HCT116 (cell line): ENCODE measurements around the gene ALDH5A1.

Experiments
- CBX3 ChIP-seq: IDR thresholded peaks from 2 replicates; pipeline ENCODE4 v1.6.1; 2012; ENCODE audit warnings: low read depth
- ELF1 ChIP-seq: IDR thresholded peaks from 2 replicates; pipeline ENCODE4 v1.6.1; 2012; ENCODE audit warnings: low read depth, borderline replicate concordance
- EZH2 ChIP-seq: fragments of 200-600 bp; sonication (generic); IDR thresholded peaks from 2 replicates; pipeline ENCODE4 v1.6.1; 2017; ENCODE audit warnings: antibody characterized with exemption, mixed run types
- JUND ChIP-seq: IDR thresholded peaks from 2 replicates; pipeline ENCODE4 v1.6.1; 2012
- POLR2AphosphoS5 ChIP-seq: IDR thresholded peaks from 2 replicates; pipeline ENCODE4 v1.6.1; 2011; ENCODE audit warnings: mild to moderate bottlenecking, low read depth, low read length, moderate library complexity
- TF ChIP-seq, protein P1 (sequence below), 3 experiments: fragments of 200-600 bp in 1 of 3; sonication (generic) in 1 of 3; IDR thresholded peaks in 2 of 3; conservative IDR thresholded peaks in 1 of 3; 2 replicates each; pipeline ENCODE4 v1.5.1; 2012 to 2017; ENCODE audit warnings: low read depth in 2 of 3, low read length in 2 of 3, antibody characterized with exemption in 1 of 3, borderline replicate concordance in 1 of 3, control low read depth in 1 of 3, mild to moderate bottlenecking in 1 of 3, mixed read lengths in 1 of 3, mixed run types in 1 of 3, moderate library complexity in 1 of 3; ENCODE audit not compliant: insufficient read depth in 1 of 3
- TF ChIP-seq, protein P2 (sequence below): IDR thresholded peaks from 2 replicates; pipeline ENCODE4 v1.6.1; 2012; ENCODE audit warnings: low read depth

DNA sequence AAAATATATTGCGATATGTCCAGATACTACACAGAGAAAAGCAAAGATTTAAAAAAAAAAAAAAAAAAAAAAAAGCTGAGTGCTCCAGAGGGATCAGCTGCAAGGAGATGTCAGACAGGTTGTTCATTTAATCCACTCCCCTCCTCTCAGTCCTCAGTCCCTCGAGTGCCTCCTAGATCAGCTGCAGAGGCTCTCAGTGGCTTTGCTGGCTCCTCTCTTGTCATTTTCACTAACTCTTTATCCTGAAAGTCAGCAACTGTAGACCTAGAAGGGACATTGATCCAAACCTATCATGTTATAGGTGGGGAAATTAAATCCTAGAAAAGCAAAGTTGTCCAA lies 89.6 kb downstream of the ALDH5A1 start:
- TF ChIP-seq, protein P1, sequence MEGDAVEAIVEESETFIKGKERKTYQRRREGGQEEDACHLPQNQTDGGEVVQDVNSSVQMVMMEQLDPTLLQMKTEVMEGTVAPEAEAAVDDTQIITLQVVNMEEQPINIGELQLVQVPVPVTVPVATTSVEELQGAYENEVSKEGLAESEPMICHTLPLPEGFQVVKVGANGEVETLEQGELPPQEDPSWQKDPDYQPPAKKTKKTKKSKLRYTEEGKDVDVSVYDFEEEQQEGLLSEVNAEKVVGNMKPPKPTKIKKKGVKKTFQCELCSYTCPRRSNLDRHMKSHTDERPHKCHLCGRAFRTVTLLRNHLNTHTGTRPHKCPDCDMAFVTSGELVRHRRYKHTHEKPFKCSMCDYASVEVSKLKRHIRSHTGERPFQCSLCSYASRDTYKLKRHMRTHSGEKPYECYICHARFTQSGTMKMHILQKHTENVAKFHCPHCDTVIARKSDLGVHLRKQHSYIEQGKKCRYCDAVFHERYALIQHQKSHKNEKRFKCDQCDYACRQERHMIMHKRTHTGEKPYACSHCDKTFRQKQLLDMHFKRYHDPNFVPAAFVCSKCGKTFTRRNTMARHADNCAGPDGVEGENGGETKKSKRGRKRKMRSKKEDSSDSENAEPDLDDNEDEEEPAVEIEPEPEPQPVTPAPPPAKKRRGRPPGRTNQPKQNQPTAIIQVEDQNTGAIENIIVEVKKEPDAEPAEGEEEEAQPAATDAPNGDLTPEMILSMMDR (IDR thresholded peaks at IDR 0.05 in 2 of 3, conservative IDR thresholded peaks at IDR 0.05 in 1 of 3; ENCODE audit: borderline replicate concordance in 1 of 3, insufficient read depth in 1 of 3, low read depth in 2 of 3, low read length in 2 of 3): no peak
- TF ChIP-seq EZH2: no peak
- TF ChIP-seq ELF1: no peak
- TF ChIP-seq, protein P2, sequence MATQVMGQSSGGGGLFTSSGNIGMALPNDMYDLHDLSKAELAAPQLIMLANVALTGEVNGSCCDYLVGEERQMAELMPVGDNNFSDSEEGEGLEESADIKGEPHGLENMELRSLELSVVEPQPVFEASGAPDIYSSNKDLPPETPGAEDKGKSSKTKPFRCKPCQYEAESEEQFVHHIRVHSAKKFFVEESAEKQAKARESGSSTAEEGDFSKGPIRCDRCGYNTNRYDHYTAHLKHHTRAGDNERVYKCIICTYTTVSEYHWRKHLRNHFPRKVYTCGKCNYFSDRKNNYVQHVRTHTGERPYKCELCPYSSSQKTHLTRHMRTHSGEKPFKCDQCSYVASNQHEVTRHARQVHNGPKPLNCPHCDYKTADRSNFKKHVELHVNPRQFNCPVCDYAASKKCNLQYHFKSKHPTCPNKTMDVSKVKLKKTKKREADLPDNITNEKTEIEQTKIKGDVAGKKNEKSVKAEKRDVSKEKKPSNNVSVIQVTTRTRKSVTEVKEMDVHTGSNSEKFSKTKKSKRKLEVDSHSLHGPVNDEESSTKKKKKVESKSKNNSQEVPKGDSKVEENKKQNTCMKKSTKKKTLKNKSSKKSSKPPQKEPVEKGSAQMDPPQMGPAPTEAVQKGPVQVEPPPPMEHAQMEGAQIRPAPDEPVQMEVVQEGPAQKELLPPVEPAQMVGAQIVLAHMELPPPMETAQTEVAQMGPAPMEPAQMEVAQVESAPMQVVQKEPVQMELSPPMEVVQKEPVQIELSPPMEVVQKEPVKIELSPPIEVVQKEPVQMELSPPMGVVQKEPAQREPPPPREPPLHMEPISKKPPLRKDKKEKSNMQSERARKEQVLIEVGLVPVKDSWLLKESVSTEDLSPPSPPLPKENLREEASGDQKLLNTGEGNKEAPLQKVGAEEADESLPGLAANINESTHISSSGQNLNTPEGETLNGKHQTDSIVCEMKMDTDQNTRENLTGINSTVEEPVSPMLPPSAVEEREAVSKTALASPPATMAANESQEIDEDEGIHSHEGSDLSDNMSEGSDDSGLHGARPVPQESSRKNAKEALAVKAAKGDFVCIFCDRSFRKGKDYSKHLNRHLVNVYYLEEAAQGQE: no peak
- TF ChIP-seq CBX3: no peak
- TF ChIP-seq JUND: no peak
- TF ChIP-seq POLR2AphosphoS5: no peak
